ENCODE measurements around the gene ADRA1B.

ADRA1B gene

DNA sequence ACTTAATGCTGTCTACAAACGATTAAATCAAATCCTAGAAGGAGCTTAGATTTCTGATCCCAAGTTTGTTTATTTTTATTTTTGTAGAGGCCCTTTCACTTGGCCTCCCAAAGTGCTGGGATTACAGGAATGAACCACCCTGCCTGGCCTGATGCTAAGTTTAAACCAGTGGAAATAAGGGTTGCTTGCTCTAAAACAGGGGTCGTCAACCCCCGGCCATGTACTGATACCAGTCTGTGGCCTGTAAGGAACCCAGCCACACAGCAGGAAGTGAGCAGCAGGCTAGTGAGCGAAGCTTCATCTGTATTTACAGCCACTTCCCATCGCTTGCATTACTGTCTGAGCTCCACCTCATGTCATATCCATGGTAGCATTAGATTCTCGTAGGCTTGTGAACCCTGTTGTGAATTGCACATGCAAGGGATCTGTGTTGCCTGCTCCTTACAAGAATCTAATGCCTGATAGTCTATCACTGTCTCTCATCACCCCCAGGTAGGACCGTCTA is 104.0 kb downstream of the ADRA1B start:
- DNase-seq (ENCODE audit: low spot score): no peak

DNA sequence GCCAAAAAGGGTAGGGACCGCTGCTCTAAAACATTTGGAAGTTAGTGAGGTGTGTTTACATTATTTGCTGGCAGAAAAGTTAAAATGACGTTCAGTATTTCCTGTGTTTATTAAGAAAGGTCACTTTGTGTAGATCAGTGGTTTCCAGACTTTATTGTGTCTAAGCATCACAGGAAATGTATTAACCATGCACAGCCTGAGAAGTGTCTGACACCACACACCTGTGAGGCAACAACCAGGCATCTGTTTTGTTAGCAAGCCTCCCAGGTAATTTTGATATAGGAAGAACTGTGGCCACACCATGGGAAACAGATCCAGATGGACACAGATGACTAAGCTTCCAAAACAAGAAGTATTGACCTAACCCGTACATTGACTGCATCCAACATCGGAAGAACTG is 104.7 kb downstream of the ADRA1B start:
- no peak for DNase-seq (ENCODE audit: low spot score)

DNA sequence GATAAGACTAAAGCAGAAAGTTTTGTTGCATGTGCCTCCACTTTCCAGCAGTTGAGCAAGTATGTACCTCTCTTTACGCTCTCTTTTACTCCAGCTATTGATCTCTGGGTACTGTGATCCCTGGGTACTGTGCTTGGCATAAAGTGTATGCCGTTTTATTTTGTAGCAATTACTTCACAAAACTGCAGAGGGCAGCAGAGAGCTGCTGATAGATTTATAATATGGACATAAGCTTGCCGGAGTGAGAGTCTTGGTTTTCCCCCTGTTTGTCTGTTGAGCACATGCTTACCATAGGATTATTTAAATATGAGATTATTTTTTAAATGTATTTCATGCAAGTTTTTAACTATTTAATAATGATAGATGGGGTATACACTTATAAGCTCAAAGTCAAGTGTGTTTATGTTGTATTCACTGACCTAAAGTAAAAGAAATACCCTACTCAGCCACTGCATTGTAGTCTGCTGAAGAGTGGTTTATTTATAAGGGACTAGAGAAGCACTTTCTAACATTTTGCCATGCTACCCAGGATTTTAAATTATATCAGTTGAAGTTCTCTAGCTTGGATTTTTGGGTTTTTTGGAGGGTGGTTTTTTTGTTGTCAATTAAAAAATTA is 105.7 kb downstream of the ADRA1B start:
- peak; percentile 37 for DNase-seq (ENCODE audit: low spot score)

All from COLO829 (cell line).